Right atrium auricular region (tissue), 2 donors: ENCODE data around the gene FCRLB. TPM values are rescaled to one million over a fixed set of nuclear protein-coding genes. Genes with fewer than 3 reads are reported as not detected.

Source experiments
- DNase-seq: peaks from one replicate; pipeline ENCODE4 v3.0.0-alpha.2; 2019; ENCODE audit warnings: low spot score
- H3K27ac ChIP-seq, 2 donors: fragments of 200-600 bp; sonication (generic); 1 replicate in 1 of 2; 2 replicates in 1 of 2; pipeline ENCODE4 v1.5.1; 2016 to 2019
- H3K27me3 ChIP-seq, 2 donors: fragments of 200-600 bp; sonication (generic); one replicate each; pipeline versions ENCODE4 v1.5.1 to v1.6.0; 2017 to 2019
- H3K36me3 ChIP-seq: fragments of 200-600 bp; sonication (generic); one replicate; pipeline ENCODE4 v1.5.1; 2016
- H3K4me1 ChIP-seq, 2 donors: fragments of 200-600 bp; sonication (generic); one replicate each; pipeline versions ENCODE4 v1.5.1 to v1.6.0; 2017 to 2019
- H3K4me3 ChIP-seq, 2 donors: fragments of 200-600 bp; sonication (generic); 1 replicate in 1 of 2; 2 replicates in 1 of 2; pipeline ENCODE4 v1.5.1; 2017 to 2019; ENCODE audit warnings: mild to moderate bottlenecking in 1 of 2, moderate library complexity in 1 of 2
- H3K9me3 ChIP-seq, 2 donors: fragments of 200-600 bp; sonication (generic); one replicate each; pipeline ENCODE4 v1.5.1; 2019
- total RNA-seq, 2 donors: library from RNA; depleted of rRNA; stranded (reverse); fragments of >200 nt; gene quantifications; one replicate each; pipeline ENCODE4 v1.1.0, GENCODE V29; 2016
- TF ChIP-seq, protein P1 (sequence below), 2 donors: fragments of 200-600 bp; sonication (generic); IDR thresholded peaks; one replicate each; pipeline ENCODE4 v1.5.1; 2019; ENCODE audit warnings: antibody characterized with exemption in 2 of 2

The FCRLB gene
- total RNA-seq, 2 donors from 2014 or later = 0.20 to 0.63 TPM

GRCh38 chr1:161771973-161772372 is 50.6 kb downstream of the FCRLB start:
- Histone ChIP-seq H3K27ac (peak overlapping the region in 1 of 2 donors; percentile 24), H3K27me3 (no peaks in the 10 kb centered on the region), H3K36me3 (no peaks in the 10 kb centered on the region), H3K9me3 (no peaks in the 10 kb centered on the region), H3K4me3 (no peak overlapping the region), H3K4me1 (peaks cover 0 to 30% of the 10 kb centered on the region in 2 donors)
- TF ChIP-seq, protein P1, sequence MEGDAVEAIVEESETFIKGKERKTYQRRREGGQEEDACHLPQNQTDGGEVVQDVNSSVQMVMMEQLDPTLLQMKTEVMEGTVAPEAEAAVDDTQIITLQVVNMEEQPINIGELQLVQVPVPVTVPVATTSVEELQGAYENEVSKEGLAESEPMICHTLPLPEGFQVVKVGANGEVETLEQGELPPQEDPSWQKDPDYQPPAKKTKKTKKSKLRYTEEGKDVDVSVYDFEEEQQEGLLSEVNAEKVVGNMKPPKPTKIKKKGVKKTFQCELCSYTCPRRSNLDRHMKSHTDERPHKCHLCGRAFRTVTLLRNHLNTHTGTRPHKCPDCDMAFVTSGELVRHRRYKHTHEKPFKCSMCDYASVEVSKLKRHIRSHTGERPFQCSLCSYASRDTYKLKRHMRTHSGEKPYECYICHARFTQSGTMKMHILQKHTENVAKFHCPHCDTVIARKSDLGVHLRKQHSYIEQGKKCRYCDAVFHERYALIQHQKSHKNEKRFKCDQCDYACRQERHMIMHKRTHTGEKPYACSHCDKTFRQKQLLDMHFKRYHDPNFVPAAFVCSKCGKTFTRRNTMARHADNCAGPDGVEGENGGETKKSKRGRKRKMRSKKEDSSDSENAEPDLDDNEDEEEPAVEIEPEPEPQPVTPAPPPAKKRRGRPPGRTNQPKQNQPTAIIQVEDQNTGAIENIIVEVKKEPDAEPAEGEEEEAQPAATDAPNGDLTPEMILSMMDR (IDR thresholded peaks at IDR 0.05) = no peak
- DNase-seq = no peak

DNA sequence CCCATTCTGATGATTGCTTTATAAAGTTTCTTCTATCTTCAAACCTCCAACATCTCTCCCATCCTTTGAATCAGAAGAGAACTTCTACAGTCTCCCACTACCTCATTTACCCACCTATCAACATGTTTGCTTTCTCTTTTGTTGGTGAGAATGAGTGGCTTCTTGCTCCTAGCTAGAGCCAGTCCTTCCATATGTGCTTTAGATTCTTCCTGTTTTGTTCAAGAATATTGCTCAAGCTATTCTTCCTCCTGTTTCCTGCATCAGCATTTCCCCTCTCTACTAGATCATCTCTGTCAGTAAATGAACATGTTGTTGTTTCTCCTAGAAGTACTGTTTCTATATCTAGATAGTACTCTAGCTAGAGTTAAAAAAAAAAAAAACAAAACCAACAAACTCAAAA is 51.1 kb downstream of the FCRLB start:
- H3K27ac ChIP-seq = no peak overlapping the region
- H3K27me3 ChIP-seq = no peaks in the 10 kb centered on the region
- TF ChIP-seq, protein P1 (IDR thresholded peaks at IDR 0.05) = no peak
- H3K4me1 ChIP-seq = peaks cover 0 to 26% of the 10 kb centered on the region in 2 donors
- no peak overlapping the region for H3K4me3 ChIP-seq
- DNase-seq = no peak
- H3K9me3 ChIP-seq = no peaks in the 10 kb centered on the region
- no peaks in the 10 kb centered on the region for H3K36me3 ChIP-seq

GRCh38 chr1:161773791-161774190 is 52.4 kb downstream of the FCRLB start:
- DNase-seq = no peak
- Histone ChIP-seq H3K4me1 (peaks cover 0 to 13% of the 10 kb centered on the region in 2 donors), H3K9me3 (no peaks in the 10 kb centered on the region), H3K4me3 (no peak overlapping the region), H3K36me3 (no peaks in the 10 kb centered on the region), H3K27ac (no peak overlapping the region), H3K27me3 (no peaks in the 10 kb centered on the region)
- TF ChIP-seq, protein P1 (IDR thresholded peaks at IDR 0.05) = no peak

DNA sequence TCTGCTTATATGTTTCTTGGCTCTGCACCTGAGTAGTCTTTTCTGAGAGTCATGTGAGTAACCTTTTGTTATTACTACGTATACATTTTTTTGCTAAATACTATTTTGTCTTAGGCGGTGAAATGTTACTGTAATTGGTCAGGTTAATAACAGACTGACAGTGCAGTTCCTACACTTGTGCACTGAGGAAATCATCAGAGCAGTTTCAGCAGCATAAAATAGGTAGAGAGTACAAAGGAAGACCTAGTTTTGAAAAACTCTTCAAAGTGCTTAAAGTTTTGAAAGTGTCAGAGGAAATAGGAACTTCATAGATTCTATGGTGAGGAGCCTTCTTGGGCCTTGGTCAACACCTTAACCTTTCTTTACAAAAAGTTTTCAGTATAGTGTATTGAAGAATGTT is 55.9 kb downstream of the FCRLB start:
- DNase-seq = no peak
- Histone ChIP-seq H3K27ac (no peak overlapping the region), H3K4me3 (no peak overlapping the region), H3K27me3 (no peaks in the 10 kb centered on the region), H3K36me3 (peaks cover 7% of the 10 kb centered on the region), H3K9me3 (no peaks in the 10 kb centered on the region), H3K4me1 (peaks cover 0 to 3% of the 10 kb centered on the region in 2 donors)
- TF ChIP-seq, protein P1 (IDR thresholded peaks at IDR 0.05) = no peak

Other genes with a start within 250 kb of the FCRLB start
- gene FCGR2A, start 216.1 kb upstream of the FCRLB start, total RNA-seq = 10 to 100 TPM in 1 of 2 donors, 1 to 10 TPM in 1; 9.5 to 45.7 TPM
- 1 to 10 TPM in 1 of 2 donors, under 1 TPM in 1; 0.48 to 1.3 TPM for gene HSPA6, start 197.0 kb upstream of the FCRLB start, total RNA-seq
- gene FCGR3A, start 171.7 kb upstream of the FCRLB start, total RNA-seq = 10 to 100 TPM in 1 of 2 donors, 1 to 10 TPM in 1; 2.9 to 39.1 TPM
- 1 to 10 TPM; 2.6 to 4.3 TPM for gene FCGR3B, start 90.4 kb upstream of the FCRLB start, total RNA-seq
- 1 to 10 TPM; 4.5 to 8.1 TPM for gene FCGR2B, start 58.4 kb upstream of the FCRLB start, total RNA-seq
- gene FCRLA, start 14.3 kb upstream of the FCRLB start, total RNA-seq = under 1 TPM in 1 of 2 donors, not detected in 1; 0.20 TPM
- 10 to 100 TPM; 10.4 to 11.0 TPM for gene DUSP12, start 28.2 kb downstream of the FCRLB start, total RNA-seq
- gene ATF6, start 44.8 kb downstream of the FCRLB start, total RNA-seq = 10 to 100 TPM; 17.9 to 19.9 TPM